Smooth muscle cell (in vitro differentiated cells): ENCODE data around the gene ST8SIA3. TPM values are rescaled to one million over a fixed set of nuclear protein-coding genes. Genes with fewer than 3 reads are reported as not detected.

Source experiments
- DNase-seq: peaks from one replicate; lab custom pipeline; 2025; ENCODE audit not compliant: unreplicated experiment; lab: John Stamatoyannopoulos, UW
- H2AFZ ChIP-seq: fragments of 200-600 bp; sonication (generic); 2 replicates; pipeline ENCODE4 v1.6.0; 2016; ENCODE audit warnings: antibody characterized with exemption, low read depth, mild to moderate bottlenecking
- H3F3A ChIP-seq: fragments of 200-600 bp; sonication (generic); 2 replicates; pipeline ENCODE4 v1.6.0; 2017; ENCODE audit warnings: antibody characterized with exemption, low read depth
- H3K27ac ChIP-seq: fragments of 200-600 bp; sonication (generic); 2 replicates; pipeline ENCODE4 v1.5.1; 2016; ENCODE audit warnings: low read depth, mild to moderate bottlenecking
- H3K27me3 ChIP-seq: fragments of 200-600 bp; sonication (generic); 2 replicates; pipeline ENCODE4 v1.6.1; 2016; ENCODE audit warnings: low read depth, mild to moderate bottlenecking
- H3K36me3 ChIP-seq: fragments of 200-600 bp; sonication (generic); 2 replicates; pipeline ENCODE4 v1.5.1; 2016; ENCODE audit warnings: low read depth
- H3K4me1 ChIP-seq: fragments of 200-600 bp; sonication (generic); 2 replicates; pipeline ENCODE4 v1.5.1; 2016; ENCODE audit warnings: low read depth
- H3K4me2 ChIP-seq: fragments of 200-600 bp; sonication (generic); 2 replicates; pipeline ENCODE4 v1.6.0; 2016; ENCODE audit warnings: mild to moderate bottlenecking
- H3K4me3 ChIP-seq: fragments of 200-600 bp; sonication (generic); 2 replicates; pipeline ENCODE4 v1.5.1; 2016; ENCODE audit warnings: mild to moderate bottlenecking
- H3K79me2 ChIP-seq: fragments of 200-600 bp; sonication (generic); 2 replicates; pipeline ENCODE4 v1.6.0; 2016; ENCODE audit warnings: low read depth, mild to moderate bottlenecking
- H3K9ac ChIP-seq: fragments of 200-600 bp; sonication (generic); 2 replicates; pipeline ENCODE4 v1.6.0; 2016; ENCODE audit warnings: low read depth
- H3K9me3 ChIP-seq: fragments of 200-600 bp; sonication (generic); replicated peaks from 2 replicates; pipeline ENCODE4 v1.5.1; 2016; ENCODE audit warnings: low read depth
- H4K20me1 ChIP-seq: fragments of 200-600 bp; sonication (generic); 2 replicates; pipeline ENCODE4 v1.6.0; 2016; ENCODE audit warnings: low read depth
- WGBS: methylation state at CpG from one replicate; pipeline ENCODE4 v1.1.7; 2016; ENCODE audit warnings: low lambda C conversion rate; 5-methylcytosine and 5-hydroxymethylcytosine counted together
- polyA plus RNA-seq: library from polyadenylated mRNA; unstranded; fragments of >200 nt; fragmentation: Nextera tagmentation; extraction: Ambion mirVana; gene quantifications from 2 replicates; pipeline ENCODE4 v1.2.1, GENCODE V29; 2016
- total RNA-seq: library from RNA; depleted of rRNA; stranded (reverse); fragments of >200 nt; gene quantifications from 2 replicates; pipeline ENCODE4 v1.2.3, GENCODE V29; 2014
- TF ChIP-seq, protein P1 (sequence below): fragments of 200-600 bp; sonication (generic); IDR thresholded peaks from 2 replicates; pipeline ENCODE4 v1.5.1; 2017; ENCODE audit warnings: borderline replicate concordance, mild to moderate bottlenecking, antibody characterized with exemption; ENCODE audit not compliant: insufficient read depth, poor library complexity, severe bottlenecking

Gene ST8SIA3
- total and polyA plus RNA-seq, 2 experiments from 2014 or later: not detected

GRCh38 chr18:57329856-57330255, 22.5 kb upstream of the ST8SIA3 start:
- Histone ChIP-seq H3K4me3 (no peak overlapping the region), H3K4me1 (no peaks in the 10 kb centered on the region), H2AFZ (no peak overlapping the region), H3K9me3 (no peaks in the 10 kb centered on the region), H3K9ac (no peak overlapping the region), H4K20me1 (no peaks in the 10 kb centered on the region), H3K79me2 (no peaks in the 10 kb centered on the region), H3F3A (no peaks in the 10 kb centered on the region), H3K27me3 (no peaks in the 10 kb centered on the region), H3K4me2 (no peak overlapping the region), H3K27ac (no peak overlapping the region), H3K36me3 (no peaks in the 10 kb centered on the region)
- DNase-seq: no peak
- TF ChIP-seq, protein P1, sequence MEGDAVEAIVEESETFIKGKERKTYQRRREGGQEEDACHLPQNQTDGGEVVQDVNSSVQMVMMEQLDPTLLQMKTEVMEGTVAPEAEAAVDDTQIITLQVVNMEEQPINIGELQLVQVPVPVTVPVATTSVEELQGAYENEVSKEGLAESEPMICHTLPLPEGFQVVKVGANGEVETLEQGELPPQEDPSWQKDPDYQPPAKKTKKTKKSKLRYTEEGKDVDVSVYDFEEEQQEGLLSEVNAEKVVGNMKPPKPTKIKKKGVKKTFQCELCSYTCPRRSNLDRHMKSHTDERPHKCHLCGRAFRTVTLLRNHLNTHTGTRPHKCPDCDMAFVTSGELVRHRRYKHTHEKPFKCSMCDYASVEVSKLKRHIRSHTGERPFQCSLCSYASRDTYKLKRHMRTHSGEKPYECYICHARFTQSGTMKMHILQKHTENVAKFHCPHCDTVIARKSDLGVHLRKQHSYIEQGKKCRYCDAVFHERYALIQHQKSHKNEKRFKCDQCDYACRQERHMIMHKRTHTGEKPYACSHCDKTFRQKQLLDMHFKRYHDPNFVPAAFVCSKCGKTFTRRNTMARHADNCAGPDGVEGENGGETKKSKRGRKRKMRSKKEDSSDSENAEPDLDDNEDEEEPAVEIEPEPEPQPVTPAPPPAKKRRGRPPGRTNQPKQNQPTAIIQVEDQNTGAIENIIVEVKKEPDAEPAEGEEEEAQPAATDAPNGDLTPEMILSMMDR: no peak
- WGBS: 87% methylated on average over 5 of the region's 5 CpGs

- Histone ChIP-seq H2AFZ (no peak overlapping the region), H3K4me3 (no peak overlapping the region), H3K4me1 (no peaks in the 10 kb centered on the region), H3K27ac (no peak overlapping the region), H3K27me3 (no peaks in the 10 kb centered on the region), H3K9me3 (no peaks in the 10 kb centered on the region), H3K79me2 (no peaks in the 10 kb centered on the region), H3F3A (no peaks in the 10 kb centered on the region), H4K20me1 (no peaks in the 10 kb centered on the region), H3K4me2 (no peak overlapping the region), H3K9ac (no peak overlapping the region), H3K36me3 (no peaks in the 10 kb centered on the region)
- 90% methylated on average over 2 of the region's 2 CpGs for WGBS
- DNase-seq: no peak
- TF ChIP-seq, protein P1: no peak
Measured at GRCh38 chr18:57331718-57332117, 20.6 kb upstream of the ST8SIA3 start.

GRCh38 chr18:57333940-57334339, 18.4 kb upstream of the ST8SIA3 start:
- Histone ChIP-seq H4K20me1 (no peaks in the 10 kb centered on the region), H3K9me3 (no peaks in the 10 kb centered on the region), H3K4me2 (no peak overlapping the region), H3K36me3 (no peaks in the 10 kb centered on the region), H3K79me2 (no peaks in the 10 kb centered on the region), H3K4me1 (no peaks in the 10 kb centered on the region), H3K4me3 (no peak overlapping the region), H3F3A (no peaks in the 10 kb centered on the region), H3K27ac (no peak overlapping the region), H3K27me3 (no peaks in the 10 kb centered on the region), H2AFZ (no peak overlapping the region), H3K9ac (no peak overlapping the region)
- TF ChIP-seq, protein P1: no peak
- WGBS: 85% methylated on average over 5 of the region's 5 CpGs
- no peak for DNase-seq

DNA sequence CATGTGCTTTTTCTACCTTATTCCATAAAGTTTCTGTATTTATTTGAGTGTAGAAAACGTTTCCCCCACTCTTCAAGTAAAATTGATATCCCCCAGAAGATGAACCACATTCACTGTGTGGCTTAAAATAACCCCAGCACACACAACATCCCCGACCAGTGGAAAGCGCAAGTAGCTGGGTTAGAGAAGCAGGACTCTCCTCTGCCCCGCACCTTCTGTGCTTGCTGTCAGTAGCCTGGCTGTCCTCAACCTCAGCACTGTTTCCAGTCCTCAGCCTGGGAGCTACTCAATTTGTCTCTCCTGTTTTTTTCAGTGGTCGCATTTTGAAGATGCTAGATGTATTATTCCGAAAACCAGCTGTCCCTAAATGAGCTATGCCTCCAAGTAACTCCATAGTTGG, 18.0 kb upstream of the ST8SIA3 start:
- no peak for DNase-seq
- Histone ChIP-seq H4K20me1 (no peaks in the 10 kb centered on the region), H3K9me3 (no peaks in the 10 kb centered on the region), H2AFZ (no peak overlapping the region), H3F3A (no peaks in the 10 kb centered on the region), H3K79me2 (no peaks in the 10 kb centered on the region), H3K9ac (no peak overlapping the region), H3K27me3 (peaks cover 3% of the 10 kb centered on the region), H3K4me1 (no peaks in the 10 kb centered on the region), H3K4me2 (no peak overlapping the region), H3K36me3 (no peaks in the 10 kb centered on the region), H3K27ac (no peak overlapping the region), H3K4me3 (no peak overlapping the region)
- TF ChIP-seq, protein P1: no peak
- 84% methylated on average over 6 of the region's 6 CpGs for WGBS
